Prostate gland (tissue), 2 donors: Measurements from ENCODE around the gene THAP4. TPM values are rescaled to one million over a fixed set of nuclear protein-coding genes. Genes with fewer than 3 reads are reported as not detected.

ENCODE experiments used
- DNase-seq: peaks from one replicate; pipeline ENCODE4 v3.0.0-alpha.2; 2019; ENCODE audit warnings: low spot score
- H3K27ac ChIP-seq, 2 donors: fragments of 200-600 bp; sonication (generic); 2 replicates each; pipeline ENCODE4 v1.5.1; 2017 to 2019
- H3K27me3 ChIP-seq: fragments of 200-600 bp; sonication (generic); replicated peaks from 2 replicates; pipeline ENCODE4 v1.5.1; 2019; ENCODE audit not compliant: insufficient read depth
- H3K36me3 ChIP-seq, 2 donors: fragments of 200-600 bp; sonication (generic); 1 replicate in 1 of 2; 2 replicates in 1 of 2; pipeline versions ENCODE4 v1.5.1 to v1.8.1; 2017 to 2019
- H3K4me1 ChIP-seq: fragments of 200-600 bp; sonication (generic); replicated peaks from 2 replicates; pipeline ENCODE4 v1.5.1; 2019
- H3K4me3 ChIP-seq, 2 donors: fragments of 200-600 bp; sonication (generic); 2 replicates each; pipeline ENCODE4 v1.5.1; 2017 to 2019
- H3K9me3 ChIP-seq: fragments of 200-600 bp; sonication (generic); 2 replicates; pipeline ENCODE4 v1.5.1; 2017
- CTCF ChIP-seq, 4 experiments: fragments of 200-600 bp in 2 of 4; fragments of 450-650 bp in 2 of 4; sonication (generic) in 2 of 4; IDR thresholded peaks; 1 replicate in 3 of 4; 2 replicates in 1 of 4; pipeline ENCODE4 v1.5.1; 2016 to 2019; ENCODE audit warnings: antibody characterized with exemption in 4 of 4, mild to moderate bottlenecking in 2 of 4, moderate library complexity in 2 of 4
- POLR2A ChIP-seq: fragments of 450-650 bp; IDR thresholded peaks from one replicate; pipeline ENCODE4 v1.6.1; 2016; ENCODE audit warnings: antibody characterized with exemption, mild to moderate bottlenecking
- POLR2AphosphoS5 ChIP-seq: sonication (generic); formaldehyde crosslinking; IDR thresholded peaks from one replicate; pipeline ENCODE4 v1.6.1; 2017; ENCODE audit warnings: antibody characterized with exemption
- WGBS: methylation state at CpG from one replicate; pipeline ENCODE4 v1.1.5; 2018; 5-methylcytosine and 5-hydroxymethylcytosine counted together
- intact Hi-C: fragments of 100-400 bp; cut with DNase I; formaldehyde crosslinking; loops from one replicate; pipeline ENCODE4 v1.14.2; 2022
- total RNA-seq, 2 donors: library from RNA; depleted of rRNA; stranded (reverse); fragments of >200 nt; gene quantifications; one replicate each; pipeline ENCODE4 v1.1.0, GENCODE V29; 2016

THAP4 gene
- total RNA-seq, 2 donors from 2014 or later, result 60.8 to 92.9 TPM

GRCh38 chr2:241656190-241656741 lies 19.3 kb upstream of the THAP4 start:
- TF ChIP-seq POLR2A (no peak), CTCF (IDR thresholded peaks at IDR 0.05) (no peak), POLR2AphosphoS5 (no peak)
- intact Hi-C loops, result loop anchor here (5.0 kb wide), 1 partner anchor 804 kb away; no protein-coding TSS in a partner anchor
- peaks cover 3% of the 10 kb centered on the region for H3K4me1 ChIP-seq
- 95% methylated on average over 13 of the region's 13 CpGs for WGBS
- no peak overlapping the region for H3K27ac ChIP-seq
- H3K27me3 ChIP-seq, result no peaks in the 10 kb centered on the region
- no peak for DNase-seq
- no peaks in the 10 kb centered on the region for H3K9me3 ChIP-seq
- peaks cover 7 to 10% of the 10 kb centered on the region in 2 donors for H3K36me3 ChIP-seq
- no peak overlapping the region for H3K4me3 ChIP-seq

DNA sequence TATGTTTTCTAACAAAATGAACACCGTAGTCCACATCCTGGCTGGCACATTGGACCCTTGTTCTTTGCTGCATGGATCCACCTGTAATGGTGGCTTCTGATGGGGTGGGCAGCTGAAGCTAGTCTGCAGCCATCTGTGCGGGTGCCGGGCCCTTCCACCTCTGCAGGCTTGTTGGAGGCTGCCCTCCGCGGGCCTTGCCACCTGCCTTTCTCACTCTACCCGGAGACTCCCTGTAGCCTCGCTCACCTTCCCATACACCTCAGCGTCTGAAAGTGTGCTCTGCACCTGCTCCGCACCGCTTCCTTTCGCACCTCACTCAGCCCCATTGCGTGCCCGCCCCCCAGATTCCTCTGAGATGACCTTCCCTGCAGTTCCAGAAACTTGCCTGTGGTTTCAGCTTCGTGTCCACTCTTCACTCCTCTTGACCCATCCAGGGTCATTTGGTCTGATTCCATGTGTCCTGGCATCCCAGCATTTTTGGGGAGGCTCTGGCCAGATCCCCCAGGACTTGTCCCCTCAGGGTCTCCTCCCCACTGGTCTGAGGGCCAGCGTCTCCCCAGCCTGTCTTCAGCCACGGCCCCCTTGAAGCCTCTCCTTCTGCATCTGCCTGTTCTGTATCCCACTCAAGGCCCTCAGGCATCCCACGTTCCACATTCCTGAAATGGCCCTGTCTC lies 18.7 kb upstream of the THAP4 start:
- intact Hi-C loops, result loop anchor here (5.0 kb wide), 1 partner anchor 803 kb away; no protein-coding TSS in a partner anchor
- no peak overlapping the region for H3K4me3 ChIP-seq
- DNase-seq, result no peak
- peaks cover 7 to 10% of the 10 kb centered on the region in 2 donors for H3K36me3 ChIP-seq
- peaks cover 3% of the 10 kb centered on the region for H3K4me1 ChIP-seq
- H3K27ac ChIP-seq, result no peak overlapping the region
- no peaks in the 10 kb centered on the region for H3K27me3 ChIP-seq
- TF ChIP-seq CTCF (IDR thresholded peaks at IDR 0.05) (no peak), POLR2A (no peak), POLR2AphosphoS5 (no peak)
- 90% methylated on average over 17 of the region's 17 CpGs for WGBS
- H3K9me3 ChIP-seq, result no peaks in the 10 kb centered on the region

DNA sequence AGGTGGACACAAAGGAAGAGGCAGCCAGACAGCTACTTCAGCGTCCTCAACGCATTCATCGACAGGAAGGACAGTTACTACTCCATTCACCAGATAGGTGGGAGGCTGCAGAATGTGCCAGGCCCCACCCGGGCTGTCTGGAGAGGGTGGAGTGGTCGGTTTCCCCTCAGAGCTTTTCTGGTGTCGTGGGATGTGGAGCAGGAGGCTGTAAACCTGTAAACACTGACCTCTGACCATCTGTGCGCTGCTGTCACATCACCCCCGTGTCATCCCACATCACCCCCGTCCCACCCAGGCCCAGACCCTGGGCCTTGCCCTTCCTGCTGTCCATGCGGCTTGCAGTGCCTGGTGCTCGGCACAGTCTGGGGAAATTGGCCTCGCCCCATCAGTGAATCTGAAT lies 17.6 kb upstream of the THAP4 start:
- TF ChIP-seq POLR2AphosphoS5 (no peak), CTCF (IDR thresholded peaks at IDR 0.05) (no peak), POLR2A (no peak)
- WGBS, result 89% methylated on average over 12 of the region's 12 CpGs
- Histone ChIP-seq H3K27me3 (no peaks in the 10 kb centered on the region), H3K27ac (no peak overlapping the region), H3K4me3 (no peak overlapping the region), H3K36me3 (peaks cover 7 to 10% of the 10 kb centered on the region in 2 donors), H3K4me1 (peaks cover 3% of the 10 kb centered on the region), H3K9me3 (no peaks in the 10 kb centered on the region)
- DNase-seq, result no peak
- intact Hi-C loops, result no loop called here

DNA sequence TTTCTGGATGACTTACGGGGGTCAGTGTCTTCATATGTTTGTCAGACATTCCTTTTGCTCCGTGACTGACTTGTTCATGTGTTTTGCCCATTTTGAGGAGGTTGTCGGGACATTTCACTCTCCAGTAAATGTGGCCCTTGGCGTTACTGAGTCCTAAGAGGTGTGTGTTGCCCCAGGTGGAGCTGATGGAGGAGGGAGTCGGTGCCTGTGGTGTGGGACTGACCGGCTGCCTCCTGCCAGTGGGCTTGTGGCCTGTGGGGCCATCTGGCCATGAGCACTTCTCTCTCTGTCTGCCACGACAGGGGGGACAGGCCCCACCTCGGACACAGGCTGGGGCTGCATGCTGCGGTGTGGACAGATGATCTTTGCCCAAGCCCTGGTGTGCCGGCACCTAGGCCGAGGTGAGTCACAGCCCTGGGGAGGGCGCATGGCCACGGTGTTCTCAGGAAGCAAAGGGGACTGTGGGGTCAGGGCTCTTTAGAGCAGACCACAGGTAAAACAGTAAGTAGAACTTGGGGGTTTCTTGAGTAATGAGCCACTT lies 16.3 kb upstream of the THAP4 start:
- H3K36me3 ChIP-seq, result peaks cover 7 to 10% of the 10 kb centered on the region in 2 donors

More for the DNA sequence above, 16.3 kb upstream of the THAP4 start:
- TF ChIP-seq POLR2AphosphoS5 (no peak), POLR2A (no peak), CTCF (IDR thresholded peaks at IDR 0.05) (no peak)
- no peak overlapping the region for H3K27ac ChIP-seq
- intact Hi-C loops, result no loop called here
- 97% methylated on average over 13 of the region's 13 CpGs for WGBS
- H3K27me3 ChIP-seq, result no peaks in the 10 kb centered on the region
- H3K4me3 ChIP-seq, result no peak overlapping the region
- H3K4me1 ChIP-seq, result peaks cover 2% of the 10 kb centered on the region
- DNase-seq, result no peak
- no peaks in the 10 kb centered on the region for H3K9me3 ChIP-seq
